ENCODE measurements around the gene MAP4.

- TF ChIP-seq CTCF (conservative IDR thresholded peaks at IDR 0.05 in 1 of 2, IDR thresholded peaks at IDR 0.05 in 1 of 2; ENCODE audit: low read depth in 1 of 2, low read length in 2 of 2), result no peak
- TF ChIP-seq EZH2 (IDR thresholded peaks at IDR 0.05; ENCODE audit: low read length, missing control alignments), result no peak
These were observed 190.6 kb downstream of the MAP4 start for GRCh38 chr3:47825590-47825989.

Data from fibroblast of lung (primary cell).